GM10847 (cell line): ENCODE measurements around the gene GLG1.

Experiments used
- POLR2A ChIP-seq: IDR thresholded peaks from 2 replicates; pipeline ENCODE4 v1.6.1; 2011; ENCODE audit not compliant: insufficient read length; ENCODE audit errors: extremely low read depth

GLG1 gene

GRCh38 chr16:74503412-74503811 lies 103.5 kb downstream of the GLG1 start:
- no peak for TF ChIP-seq POLR2A

DNA sequence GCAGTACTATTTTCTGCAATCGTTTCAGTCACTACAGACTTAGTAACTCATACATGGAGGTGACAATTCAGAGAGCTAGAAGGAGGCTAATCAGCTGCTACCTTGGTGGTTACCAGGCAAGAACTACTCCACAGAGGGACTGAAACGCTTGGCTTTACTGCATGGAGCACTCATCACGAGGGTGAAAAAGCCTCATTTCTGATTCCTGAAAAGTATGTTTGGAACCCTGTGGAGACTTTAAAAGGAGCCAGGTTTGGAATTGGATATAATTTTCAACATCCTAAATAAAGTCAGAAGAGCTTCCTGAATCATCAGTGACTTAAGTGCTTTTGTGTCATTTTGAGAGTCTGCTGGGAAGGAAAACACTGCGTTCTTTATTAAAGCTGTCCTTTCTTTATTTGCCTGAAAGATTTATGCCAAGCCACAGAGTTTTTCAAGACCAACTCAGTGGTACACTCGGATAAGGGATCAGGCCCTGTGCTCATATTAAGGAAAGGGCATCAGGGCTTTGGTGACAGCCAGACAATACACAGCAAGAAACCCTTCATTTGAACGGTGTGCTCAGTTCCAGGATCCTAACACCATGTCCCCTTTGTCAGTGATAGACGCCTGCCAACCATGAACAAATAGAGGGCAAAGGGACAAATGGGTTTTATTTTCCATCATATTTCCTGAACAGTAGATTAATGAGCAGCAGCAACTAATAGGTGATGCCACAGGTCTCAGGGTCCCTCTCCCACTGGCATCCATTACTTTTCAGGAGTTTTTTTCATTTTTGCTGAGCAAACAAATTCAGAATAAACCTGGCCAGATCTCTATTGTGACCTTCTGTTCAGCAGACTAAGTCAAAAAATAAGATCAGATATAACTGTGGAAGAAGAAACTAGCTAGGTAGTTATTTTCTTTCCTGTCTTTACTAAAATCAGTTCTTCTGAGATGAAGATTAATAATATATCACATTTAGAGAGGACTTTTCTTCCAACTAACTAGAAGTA lies 105.1 kb downstream of the GLG1 start:
- no peak for TF ChIP-seq POLR2A

GRCh38 chr16:74500907-74501306 lies 106.0 kb downstream of the GLG1 start:
- no peak for TF ChIP-seq POLR2A

DNA sequence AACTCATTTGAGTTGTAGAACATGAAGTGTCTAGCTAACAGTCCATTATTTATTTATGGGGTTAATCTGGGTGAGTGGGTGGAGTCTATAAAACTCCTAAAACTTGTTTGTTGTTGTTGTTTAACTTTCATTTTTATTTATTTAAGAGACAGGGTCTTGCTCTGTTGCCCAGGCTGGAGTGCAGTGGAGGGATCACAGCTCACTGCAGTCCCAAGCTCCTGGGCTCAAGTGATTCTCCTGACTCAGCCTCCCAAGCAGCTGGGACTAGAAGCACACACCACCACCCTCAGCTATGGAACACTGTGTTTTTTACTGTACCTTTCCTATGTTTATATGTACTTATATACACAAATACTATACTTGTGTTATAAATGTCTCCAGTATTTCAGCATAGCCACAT lies 107.8 kb downstream of the GLG1 start:
- no peak for TF ChIP-seq POLR2A

- no peak for TF ChIP-seq POLR2A
Measured at GRCh38 chr16:74497761-74498160, 109.2 kb downstream of the GLG1 start.

- TF ChIP-seq POLR2A: no peak
Measured at GRCh38 chr16:74496054-74496453, 110.9 kb downstream of the GLG1 start.

DNA sequence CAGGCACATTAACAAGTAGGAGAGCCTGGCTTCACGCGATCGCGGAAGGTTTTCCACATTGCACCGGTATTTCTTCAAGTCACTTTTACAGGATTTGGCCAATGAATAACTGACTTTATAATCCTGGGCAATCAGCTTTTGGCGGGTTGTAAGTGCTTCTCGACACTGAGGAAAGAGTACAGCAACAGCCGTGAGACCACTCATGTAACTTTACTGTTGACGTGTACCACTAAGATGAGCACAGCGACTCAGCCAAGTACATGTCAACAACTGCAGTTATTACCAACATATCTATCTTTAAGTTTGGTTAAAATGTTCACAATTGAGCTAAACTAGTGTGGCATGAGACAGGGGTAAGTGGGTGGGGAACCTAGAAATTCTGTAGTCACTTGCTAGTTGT lies 113.9 kb downstream of the GLG1 start:
- no peak for TF ChIP-seq POLR2A

DNA sequence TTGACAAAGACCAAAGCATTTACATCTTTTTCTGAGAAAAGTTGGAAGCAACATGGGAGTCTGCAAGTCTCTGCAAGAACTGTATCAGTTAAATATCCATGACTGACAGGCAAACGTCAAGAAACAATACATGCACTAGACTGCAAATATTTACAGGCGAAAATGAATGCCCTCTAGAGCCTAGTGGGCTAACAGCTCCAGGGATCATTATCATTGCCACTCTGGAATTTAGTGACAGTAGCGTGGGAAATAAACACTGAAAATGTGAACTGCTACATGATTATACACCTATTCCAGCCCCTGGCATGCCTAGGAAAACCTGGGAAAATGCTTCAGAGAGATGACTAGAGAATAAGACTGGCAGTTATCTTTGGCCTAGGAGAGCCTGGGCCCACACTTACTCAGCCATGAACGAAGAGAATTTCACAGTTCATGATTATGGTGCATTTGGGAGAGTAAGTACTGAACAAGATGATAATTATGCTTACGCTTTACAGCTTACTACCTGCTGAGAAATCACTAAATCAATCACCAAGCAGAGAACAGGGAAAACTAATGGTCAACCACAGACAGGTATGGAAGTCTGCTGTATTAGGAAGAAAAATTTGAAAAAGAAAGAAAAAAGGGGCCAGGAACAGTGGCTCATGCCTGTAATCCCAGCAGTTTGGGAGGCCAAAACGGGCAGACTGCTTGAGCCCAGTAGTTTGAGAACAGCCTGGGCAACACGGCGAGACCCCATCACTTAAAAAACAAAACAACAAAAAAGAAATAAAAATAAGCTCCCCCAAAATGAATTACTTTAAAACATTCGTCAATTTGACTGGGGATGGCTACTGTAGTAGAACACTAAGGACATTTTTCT lies 119.0 kb downstream of the GLG1 start:
- no peak for TF ChIP-seq POLR2A

DNA sequence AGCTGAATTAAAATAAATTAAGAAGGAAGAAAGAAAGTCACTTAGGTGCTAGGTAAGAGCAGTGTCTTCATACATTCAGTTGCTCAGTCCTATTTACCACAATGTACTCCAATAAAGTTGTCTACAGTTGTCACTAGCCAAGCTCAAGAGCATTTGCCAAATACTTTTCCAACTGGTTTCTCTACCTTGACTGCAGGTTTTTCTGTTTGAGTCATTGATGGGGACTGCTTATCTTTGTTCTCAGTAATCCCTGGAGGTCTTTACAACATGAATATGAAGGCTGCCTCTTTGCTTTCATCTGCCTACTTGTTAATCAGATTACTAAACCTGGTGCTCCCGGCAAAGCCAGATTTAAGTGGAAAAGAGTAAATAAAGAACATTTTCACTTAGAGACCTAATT lies 121.0 kb downstream of the GLG1 start:
- no peak for TF ChIP-seq POLR2A

GRCh38 chr16:74480150-74481029 lies 126.5 kb downstream of the GLG1 start:
- TF ChIP-seq POLR2A: no peak

- TF ChIP-seq POLR2A: no peak
Measured at GRCh38 chr16:74477226-74477625, 129.7 kb downstream of the GLG1 start.

- TF ChIP-seq POLR2A: no peak
Measured at GRCh38 chr16:74474416-74474815, 132.5 kb downstream of the GLG1 start.

- TF ChIP-seq POLR2A: no peak
Measured at GRCh38 chr16:74472540-74472939, 134.4 kb downstream of the GLG1 start.

- no peak for TF ChIP-seq POLR2A
Measured at GRCh38 chr16:74472010-74472409, 134.9 kb downstream of the GLG1 start.

DNA sequence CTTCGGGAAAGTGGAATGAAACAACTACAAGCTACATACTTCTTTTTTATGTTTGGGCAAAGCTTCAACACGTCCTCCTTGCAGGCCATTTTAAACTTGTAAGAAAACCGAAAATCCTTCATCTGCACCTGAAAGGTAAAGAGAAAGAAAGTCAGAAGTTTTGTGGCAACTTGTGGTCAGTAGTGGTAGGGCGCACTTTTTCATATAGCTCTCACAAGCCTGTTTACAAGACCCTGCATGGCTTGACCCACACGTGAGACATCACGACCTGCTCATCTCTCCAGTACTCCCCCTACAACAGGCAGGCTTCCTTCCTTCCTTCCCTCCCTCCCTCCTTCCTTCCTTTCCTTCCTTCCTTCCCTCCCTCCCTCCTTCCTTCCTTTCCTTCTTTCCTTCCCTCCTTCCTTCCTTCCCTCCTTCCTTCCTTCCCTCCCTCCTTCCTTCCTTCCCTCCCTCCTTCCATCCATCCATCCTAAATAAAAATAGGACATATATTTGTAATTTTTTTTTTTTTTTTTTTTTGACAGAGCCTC lies 136.9 kb downstream of the GLG1 start:
- TF ChIP-seq POLR2A: no peak
